Stimulated activated CD8-positive, alpha-beta memory T cell treated with anti-CD3 and anti-CD28 coated beads, Interleukin-4, amount 100 ng/mL, for 1 hour (primary cell): ENCODE measurements around the gene DDX47.
"Not testable (repeated sequence)": the region's sequence is repeated elsewhere in the genome, so short reads cannot be mapped to it uniquely, and the experiment has no call there.

Source experiments
- DNase-seq, 2 donors: peaks; one replicate each; pipeline ENCODE4 v3.0.0-alpha.2; 2020; ENCODE audit warnings: low read depth in 2 of 2, low spot score in 1 of 2

The DDX47 gene

DNA sequence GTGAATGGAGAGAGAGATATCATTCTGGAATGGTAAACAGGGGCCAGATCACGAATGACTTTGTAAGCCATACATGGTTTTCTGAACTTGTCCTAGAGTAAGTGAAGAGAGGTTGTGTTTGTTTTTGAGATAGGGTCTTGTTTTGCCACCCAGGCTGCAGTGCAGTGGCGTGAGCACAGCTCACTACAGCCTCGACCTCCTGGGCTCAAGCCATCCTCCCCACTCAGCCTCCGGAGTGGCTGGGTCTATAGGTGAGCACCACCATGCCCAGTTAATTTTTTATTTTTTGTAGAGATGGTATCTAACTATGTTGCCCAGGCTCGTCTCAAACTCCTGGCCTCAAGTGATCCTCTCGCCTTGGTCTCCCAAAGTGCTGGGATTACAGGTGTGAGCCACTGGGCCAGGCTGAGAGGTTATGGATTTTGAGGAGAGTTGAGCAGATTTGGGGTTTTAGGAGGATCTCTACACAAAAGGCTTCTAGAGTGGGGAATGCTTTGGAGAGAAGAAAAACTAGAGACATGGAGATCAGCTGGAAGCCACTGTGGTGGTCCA, 58.5 kb downstream of the DDX47 start:
- no peak for DNase-seq

DNA sequence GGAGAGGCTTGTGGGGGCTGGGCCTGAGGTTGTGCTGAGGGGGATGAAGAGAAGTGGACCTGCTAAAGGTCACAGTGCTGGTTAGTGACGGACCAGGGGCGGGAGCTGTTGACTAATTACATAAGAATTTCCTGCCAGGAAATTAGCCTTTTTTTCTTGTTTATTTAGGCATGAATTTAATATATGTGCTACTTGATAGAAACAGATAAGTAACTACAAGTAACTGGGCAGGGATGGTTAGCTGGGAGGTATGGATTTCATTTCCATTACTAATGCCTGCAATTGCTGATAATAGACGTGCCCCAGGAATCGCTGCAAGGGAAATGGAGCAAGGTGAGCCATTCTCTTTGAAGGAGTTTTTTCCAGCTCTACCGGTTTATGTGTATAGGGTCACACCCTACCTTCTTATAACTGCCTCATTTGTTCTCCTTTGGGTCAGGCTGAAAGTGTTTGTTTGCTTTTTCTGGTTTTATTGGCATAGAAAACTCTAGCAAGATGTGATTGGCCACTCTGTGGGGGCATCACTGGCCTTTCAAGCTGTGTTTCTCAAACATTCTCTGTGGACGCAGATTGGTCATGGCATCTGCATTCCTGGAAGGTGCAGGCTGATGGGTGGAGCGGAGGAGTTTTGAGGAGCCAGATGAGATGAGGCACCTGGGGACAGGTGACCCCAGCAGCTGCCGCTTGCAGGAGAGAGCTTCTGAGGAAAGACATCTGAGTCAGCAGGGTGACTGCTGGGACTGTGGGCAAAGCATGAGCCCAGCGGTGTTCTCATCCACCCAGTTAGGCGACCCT, 59.2 kb downstream of the DDX47 start:
- no peak for DNase-seq

DNA sequence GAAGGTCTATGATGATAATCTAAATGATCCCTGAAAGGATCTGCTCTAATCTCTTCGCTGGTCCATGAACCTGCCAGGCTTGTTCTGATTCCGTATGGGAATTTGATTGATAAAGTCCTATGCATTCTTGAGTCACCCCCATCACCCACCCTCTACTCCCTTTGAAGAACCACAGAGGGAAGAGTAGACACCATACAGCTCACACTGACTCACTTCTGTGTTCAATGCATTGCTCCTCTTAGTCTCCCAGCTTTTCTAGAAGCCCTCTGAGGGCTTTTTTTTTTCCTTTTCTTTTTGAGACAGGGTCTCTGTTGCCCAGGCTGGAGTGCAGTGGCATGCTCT, 59.8 kb downstream of the DDX47 start:
- no peak for DNase-seq

DNA sequence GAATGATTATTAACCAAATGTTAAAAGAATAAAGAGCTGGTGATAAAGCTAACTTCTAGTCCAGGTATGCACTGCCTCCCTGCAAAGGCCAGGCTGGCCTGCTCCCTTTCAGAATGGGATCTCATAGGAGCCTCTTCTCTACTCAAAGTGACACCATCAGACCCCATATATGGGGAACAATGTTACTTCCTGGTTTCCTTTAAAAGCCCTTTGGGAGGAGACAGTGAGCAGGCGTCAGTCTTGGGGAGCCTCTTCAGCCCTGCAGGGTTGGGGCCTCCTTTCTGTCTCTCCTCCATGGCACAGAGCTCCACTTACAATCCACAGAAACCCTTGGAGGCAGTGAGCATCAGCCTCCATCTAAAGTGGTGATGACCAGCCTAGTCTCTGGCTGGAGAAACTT, 60.9 kb downstream of the DDX47 start:
- no peak for DNase-seq

DNA sequence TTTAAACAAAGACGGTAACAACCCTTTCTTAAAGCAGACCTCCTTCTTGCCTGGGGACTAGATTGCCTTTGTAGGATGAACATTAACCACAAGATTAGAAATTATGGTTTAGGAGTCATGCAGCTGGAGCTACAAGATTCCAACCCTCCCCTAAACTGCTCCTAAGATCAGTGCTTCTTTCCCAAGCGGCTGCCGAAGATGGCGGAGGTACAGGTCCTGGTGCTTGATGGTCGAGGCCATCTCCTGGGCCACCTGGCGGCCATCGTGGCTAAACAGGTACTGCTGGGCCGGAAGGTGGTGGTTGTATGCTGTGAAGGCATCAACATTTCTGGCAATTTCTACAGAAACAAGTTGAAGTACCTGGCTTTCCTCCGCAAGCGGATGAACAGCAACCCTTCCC, 62.2 kb downstream of the DDX47 start:
- DNase-seq, result not testable (repeated sequence)

DNA sequence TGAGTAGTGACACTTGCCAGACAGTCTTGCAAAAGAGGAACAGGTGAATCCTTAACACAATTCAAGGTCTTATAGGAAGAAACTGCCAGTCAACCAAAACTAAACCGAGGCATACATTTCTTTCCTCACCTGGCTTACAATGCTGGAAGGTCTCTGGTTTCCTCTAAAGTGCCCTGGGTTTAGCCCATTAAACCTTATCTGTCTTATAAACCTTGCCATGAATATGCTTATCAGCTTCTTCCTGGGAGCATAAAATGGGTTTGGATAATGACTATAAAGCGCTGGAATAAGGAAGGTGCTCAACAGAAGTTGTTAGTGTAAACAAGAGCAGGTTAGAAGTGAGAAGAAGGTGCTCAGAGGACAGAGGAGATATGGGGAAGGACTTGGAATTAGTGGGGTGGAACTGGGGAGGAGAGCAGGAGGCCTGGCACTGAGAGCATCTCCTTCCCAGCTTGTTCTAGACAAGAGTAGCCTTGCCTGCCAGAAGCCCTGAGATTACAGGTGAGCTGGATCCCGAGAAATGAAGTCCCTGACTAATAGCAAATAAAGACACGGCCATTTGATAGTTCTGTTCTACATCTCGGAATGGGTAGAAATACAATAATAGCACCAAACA, 64.1 kb downstream of the DDX47 start:
- DNase-seq, result no peak

DNA sequence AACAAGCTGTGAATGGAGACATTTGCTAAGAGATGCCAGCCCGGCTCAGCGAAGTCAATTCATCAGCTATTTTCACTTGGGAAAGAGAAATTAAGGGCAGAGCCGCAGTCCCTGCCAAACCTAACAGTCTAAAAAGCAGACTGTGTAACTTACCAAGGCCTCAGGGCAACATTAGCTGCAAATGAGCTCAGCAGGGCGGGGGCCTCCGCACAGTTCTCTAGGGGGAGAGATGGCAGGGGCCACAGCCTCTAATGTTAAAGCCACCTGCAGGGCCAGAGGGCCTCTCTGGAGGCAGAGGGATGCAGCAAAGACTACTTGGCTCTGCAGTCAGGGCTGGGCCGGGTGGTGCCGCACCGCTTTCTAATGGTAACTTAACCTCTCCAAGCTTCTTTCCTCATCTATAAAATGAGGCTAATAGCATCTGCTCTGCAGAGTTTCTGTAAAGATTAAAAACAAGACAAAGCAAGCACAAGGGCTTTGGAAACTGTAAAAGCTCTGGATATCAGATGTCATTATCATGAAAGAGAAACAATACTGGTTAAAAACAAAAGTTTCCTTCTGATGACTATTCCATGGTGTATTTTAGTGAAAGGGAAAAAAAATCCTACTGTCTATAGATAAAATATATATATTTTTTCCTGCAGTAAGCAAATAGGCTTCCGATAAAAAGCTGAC, 64.8 kb downstream of the DDX47 start:
- no peak for DNase-seq
